ENCODE measurements around the gene CCSER1.

Gene CCSER1

GRCh38 chr4:91630054-91630453, 1502.9 kb downstream of the CCSER1 start:
- no peak for DNase-seq

GRCh38 chr4:91630764-91631163, 1503.6 kb downstream of the CCSER1 start:
- DNase-seq = no peak

GRCh38 chr4:91631335-91631734, 1504.1 kb downstream of the CCSER1 start:
- no peak for DNase-seq

- no peak for DNase-seq
Observed at GRCh38 chr4:91636083-91636482, 1508.9 kb downstream of the CCSER1 start.

Measured in stimulated activated naive CD4-positive, alpha-beta T cell treated with Interleukin-2 at 50 U/mL for 16 hours (primary cell).